ENCODE measurements around the gene PDXK.
"Not testable (repeated sequence)": the region's sequence is repeated elsewhere in the genome, so short reads cannot be mapped to it uniquely, and the experiment has no call there.

PDXK gene

GRCh38 chr21:43718872-43719747 lies at the start of gene PDXK:
TSS of gene PDXK (plus strand) at chr21:43719129. CDS start at chr21:43719295, 166 bp downstream.
- peak; percentile 30 for DNase-seq

GRCh38 chr21:43669828-43670605 lies 48.9 kb upstream of the PDXK start:
- DNase-seq, result no peak

- no peak for DNase-seq
Observed at GRCh38 chr21:43675871-43676270, 43.1 kb upstream of the PDXK start.

- DNase-seq, result no peak
Observed at GRCh38 chr21:43676391-43676790, 42.5 kb upstream of the PDXK start.

GRCh38 chr21:43679951-43680350 lies 39.0 kb upstream of the PDXK start:
- DNase-seq, result no peak

- not testable (repeated sequence) for DNase-seq
Observed at GRCh38 chr21:43680421-43680820, 38.5 kb upstream of the PDXK start.

GRCh38 chr21:43681650-43682049 lies 37.3 kb upstream of the PDXK start:
- DNase-seq, result no peak

- DNase-seq, result no peak
Observed at GRCh38 chr21:43684424-43684823, 34.5 kb upstream of the PDXK start.

GRCh38 chr21:43686811-43687565 lies 31.9 kb upstream of the PDXK start:
- no peak for DNase-seq

GRCh38 chr21:43687566-43688399 lies 31.1 kb upstream of the PDXK start:
- no peak for DNase-seq

- no peak for DNase-seq
Observed at GRCh38 chr21:43688906-43689305, 30.0 kb upstream of the PDXK start.

- no peak for DNase-seq
Observed at GRCh38 chr21:43689556-43690337, 29.2 kb upstream of the PDXK start.

GRCh38 chr21:43690346-43690745 lies 28.6 kb upstream of the PDXK start:
- no peak for DNase-seq

- DNase-seq, result no peak
Observed at GRCh38 chr21:43691086-43691795, 27.7 kb upstream of the PDXK start.

- DNase-seq, result no peak
Observed at GRCh38 chr21:43691801-43692200, 27.1 kb upstream of the PDXK start.

GRCh38 chr21:43692949-43693348 lies 26.0 kb upstream of the PDXK start:
- DNase-seq, result no peak

- DNase-seq, result no peak
Observed at GRCh38 chr21:43693981-43694380, 24.9 kb upstream of the PDXK start.

GRCh38 chr21:43694437-43695079 lies 24.4 kb upstream of the PDXK start:
- DNase-seq, result no peak

GRCh38 chr21:43696214-43696613 lies 22.7 kb upstream of the PDXK start:
- no peak for DNase-seq

Data from NCI-H526 treated with DMSO at 0.1 percent for 48 hours (cell line).